Cardiac muscle cell (in vitro differentiated cells and primary cell): ENCODE data around the gene SYNGAP1. TPM values are rescaled to one million over a fixed set of nuclear protein-coding genes. Genes with fewer than 3 reads are reported as not detected.
"Not testable (repeated sequence)": the region's sequence is repeated elsewhere in the genome, so short reads cannot be mapped to it uniquely, and the experiment has no call there.

Source experiments
- DNase-seq, 2 donors: peaks; one replicate each; pipeline versions ENCODE4 v3.0.0 to v3.0.0-alpha.2; 2010 to 2017; ENCODE audit warnings: low read depth in 1 of 2, low spot score in 1 of 2
- H3K27ac ChIP-seq: fragments of 200-600 bp; sonication (generic); 2 replicates; pipeline ENCODE4 v1.5.1; 2016
- H3K27me3 ChIP-seq: fragments of 200-600 bp; sonication (generic); 2 replicates; pipeline ENCODE4 v1.6.0; 2016; ENCODE audit warnings: control low read depth
- H3K36me3 ChIP-seq: fragments of 200-600 bp; sonication (generic); 2 replicates; pipeline ENCODE4 v1.5.1; 2016; ENCODE audit warnings: control low read depth
- H3K4me1 ChIP-seq: fragments of 200-600 bp; sonication (generic); 2 replicates; pipeline ENCODE4 v1.8.1; 2017; ENCODE audit warnings: low read depth, mild to moderate bottlenecking, mixed run types
- H3K4me3 ChIP-seq: fragments of 200-600 bp; sonication (generic); 2 replicates; pipeline ENCODE4 v1.5.1; 2016; ENCODE audit warnings: mild to moderate bottlenecking
- H3K9me3 ChIP-seq: fragments of 200-600 bp; sonication (generic); 2 replicates; pipeline ENCODE4 v1.5.1; 2017; ENCODE audit warnings: low read depth, mild to moderate bottlenecking, control low read depth
- polyA plus RNA-seq: library from polyadenylated mRNA; unstranded; fragments of >200 nt; fragmentation: Nextera tagmentation; extraction: Ambion mirVana; gene quantifications from 2 replicates; pipeline ENCODE4 v1.2.1, GENCODE V29; 2016
- total RNA-seq: library from RNA; depleted of rRNA; stranded (reverse); fragments of >200 nt; gene quantifications from 2 replicates; pipeline ENCODE4 v1.2.3, GENCODE V29; 2016
- TF ChIP-seq, protein P1 (sequence below): IDR thresholded peaks from 2 replicates; pipeline ENCODE4 v1.5.1; 2012; ENCODE audit warnings: low read depth, mild to moderate bottlenecking, low read length

Gene SYNGAP1
- total and polyA plus RNA-seq, 2 experiments from 2014 or later: 6.8 to 20.2 TPM

GRCh38 chr6:33467091-33467490 lies 47.2 kb downstream of the SYNGAP1 start:
- Histone ChIP-seq H3K4me3 (no peak overlapping the region), H3K27me3 (no peaks in the 10 kb centered on the region), H3K4me1 (no peaks in the 10 kb centered on the region), H3K36me3 (no peaks in the 10 kb centered on the region), H3K27ac (no peak overlapping the region), H3K9me3 (no peaks in the 10 kb centered on the region)
- DNase-seq: no peak
- TF ChIP-seq, protein P1, sequence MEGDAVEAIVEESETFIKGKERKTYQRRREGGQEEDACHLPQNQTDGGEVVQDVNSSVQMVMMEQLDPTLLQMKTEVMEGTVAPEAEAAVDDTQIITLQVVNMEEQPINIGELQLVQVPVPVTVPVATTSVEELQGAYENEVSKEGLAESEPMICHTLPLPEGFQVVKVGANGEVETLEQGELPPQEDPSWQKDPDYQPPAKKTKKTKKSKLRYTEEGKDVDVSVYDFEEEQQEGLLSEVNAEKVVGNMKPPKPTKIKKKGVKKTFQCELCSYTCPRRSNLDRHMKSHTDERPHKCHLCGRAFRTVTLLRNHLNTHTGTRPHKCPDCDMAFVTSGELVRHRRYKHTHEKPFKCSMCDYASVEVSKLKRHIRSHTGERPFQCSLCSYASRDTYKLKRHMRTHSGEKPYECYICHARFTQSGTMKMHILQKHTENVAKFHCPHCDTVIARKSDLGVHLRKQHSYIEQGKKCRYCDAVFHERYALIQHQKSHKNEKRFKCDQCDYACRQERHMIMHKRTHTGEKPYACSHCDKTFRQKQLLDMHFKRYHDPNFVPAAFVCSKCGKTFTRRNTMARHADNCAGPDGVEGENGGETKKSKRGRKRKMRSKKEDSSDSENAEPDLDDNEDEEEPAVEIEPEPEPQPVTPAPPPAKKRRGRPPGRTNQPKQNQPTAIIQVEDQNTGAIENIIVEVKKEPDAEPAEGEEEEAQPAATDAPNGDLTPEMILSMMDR: no peak

GRCh38 chr6:33469661-33470060 lies 49.8 kb downstream of the SYNGAP1 start:
- Histone ChIP-seq H3K27ac (no peak overlapping the region), H3K4me1 (no peaks in the 10 kb centered on the region), H3K9me3 (no peaks in the 10 kb centered on the region), H3K27me3 (no peaks in the 10 kb centered on the region), H3K36me3 (no peaks in the 10 kb centered on the region), H3K4me3 (no peak overlapping the region)
- DNase-seq: no peak
- TF ChIP-seq, protein P1: no peak

- TF ChIP-seq, protein P1: no peak
- H3K4me1 ChIP-seq: no peaks in the 10 kb centered on the region
- DNase-seq: no peak
These were observed 58.0 kb downstream of the SYNGAP1 start for GRCh38 chr6:33477864-33478263.

DNA sequence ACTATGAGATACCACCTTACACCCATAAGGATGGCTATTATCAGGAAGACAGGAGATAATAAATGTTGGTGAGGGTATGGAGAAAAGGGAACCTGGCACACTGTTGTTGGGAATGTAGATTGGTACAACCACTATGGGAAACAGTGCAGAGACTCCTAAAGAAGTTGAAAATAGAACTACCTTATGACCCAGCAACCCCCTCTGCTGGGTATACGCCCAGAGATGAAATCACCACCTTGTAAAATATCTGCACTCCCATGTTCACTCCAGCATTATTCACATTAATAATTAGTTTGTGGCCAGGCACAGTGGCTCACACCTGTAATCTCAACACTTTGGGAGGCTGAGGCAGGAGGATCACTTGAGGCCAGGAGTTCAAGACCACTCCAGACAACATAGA lies 61.3 kb downstream of the SYNGAP1 start:
- no peak for DNase-seq
- TF ChIP-seq, protein P1: no peak

More at GRCh38 chr6:33477864-33478263, 58.0 kb downstream of the SYNGAP1 start:
- H3K27ac ChIP-seq: no peak overlapping the region
- H3K27me3 ChIP-seq: peaks cover 3% of the 10 kb centered on the region
- no peak overlapping the region for H3K4me3 ChIP-seq
- no peaks in the 10 kb centered on the region for H3K9me3 ChIP-seq
- no peaks in the 10 kb centered on the region for H3K36me3 ChIP-seq

GRCh38 chr6:33482620-33483019 lies 62.8 kb downstream of the SYNGAP1 start:
- not testable (repeated sequence) for H3K36me3 ChIP-seq, H3K9me3 ChIP-seq, H3K4me1 ChIP-seq, H3K27ac ChIP-seq, H3K27me3 ChIP-seq, H3K4me3 ChIP-seq, DNase-seq

More for the DNA sequence above, 61.3 kb downstream of the SYNGAP1 start:
- no peaks in the 10 kb centered on the region for H3K9me3 ChIP-seq
- H3K4me3 ChIP-seq: no peak overlapping the region
- H3K27ac ChIP-seq: no peak overlapping the region
- H3K4me1 ChIP-seq: no peaks in the 10 kb centered on the region
- peaks cover 3% of the 10 kb centered on the region for H3K27me3 ChIP-seq
- H3K36me3 ChIP-seq: no peaks in the 10 kb centered on the region

DNA sequence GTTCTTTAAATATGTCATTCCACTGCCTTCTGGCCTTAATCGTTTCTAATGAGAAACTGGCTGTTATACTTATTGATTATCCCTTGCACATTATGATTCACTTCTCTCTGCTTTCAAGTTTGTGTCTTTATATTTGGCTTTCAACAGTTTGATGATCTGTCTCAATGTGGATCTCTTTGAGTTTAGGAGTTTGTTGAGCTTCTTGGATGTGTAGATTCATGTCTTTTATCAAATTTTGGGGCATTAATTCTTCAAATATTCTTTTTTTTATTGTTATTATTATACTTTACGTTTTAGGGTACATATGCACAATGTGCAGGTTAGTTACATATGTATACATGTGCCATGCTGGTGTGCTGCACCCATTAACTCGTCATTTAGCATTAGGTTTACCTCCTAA lies 63.8 kb downstream of the SYNGAP1 start:
- Histone ChIP-seq H3K27me3 (peaks cover 3% of the 10 kb centered on the region), H3K4me3 (no peak overlapping the region), H3K36me3 (no peaks in the 10 kb centered on the region), H3K4me1 (no peaks in the 10 kb centered on the region), H3K27ac (no peak overlapping the region), H3K9me3 (no peaks in the 10 kb centered on the region)
- TF ChIP-seq, protein P1: no peak
- no peak for DNase-seq

DNA sequence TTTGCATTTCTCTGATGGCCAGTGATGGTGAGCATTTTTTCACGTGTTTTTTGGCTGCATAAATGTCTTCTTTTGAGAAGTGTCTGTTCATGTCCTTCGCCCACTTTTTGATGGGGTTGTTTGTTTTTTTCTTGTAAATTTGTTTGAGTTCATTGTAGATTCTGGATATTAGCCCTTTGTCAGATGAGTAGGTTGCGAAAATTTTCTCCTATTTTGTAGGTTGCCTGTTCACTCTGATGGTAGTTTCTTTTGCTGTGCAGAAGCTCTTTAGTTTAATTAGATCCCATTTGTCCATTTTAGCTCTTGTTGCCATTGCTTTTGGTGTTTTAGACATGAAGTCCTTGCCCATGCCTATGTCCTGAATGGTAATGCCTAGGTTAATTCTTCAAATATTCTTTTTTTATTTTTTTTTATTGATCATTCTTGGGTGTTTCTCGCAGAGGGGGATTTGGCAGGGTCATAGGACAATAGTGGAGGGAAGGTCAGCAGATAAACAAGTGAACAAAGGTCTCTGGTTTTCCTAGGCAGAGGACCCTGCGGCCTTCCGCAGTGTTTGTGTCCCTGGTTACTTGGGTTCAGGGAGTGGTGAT lies 64.9 kb downstream of the SYNGAP1 start:
- H3K9me3 ChIP-seq, DNase-seq: not testable (repeated sequence)

GRCh38 chr6:33485680-33486079 lies 65.8 kb downstream of the SYNGAP1 start:
- H3K27ac ChIP-seq, DNase-seq, H3K9me3 ChIP-seq, H3K4me1 ChIP-seq, H3K27me3 ChIP-seq, H3K4me3 ChIP-seq, H3K36me3 ChIP-seq: not testable (repeated sequence)

More for the DNA sequence above, 64.9 kb downstream of the SYNGAP1 start:
- H3K4me1 ChIP-seq, H3K27ac ChIP-seq, H3K4me3 ChIP-seq, H3K36me3 ChIP-seq, H3K27me3 ChIP-seq: not testable (repeated sequence)
